GM12878 (cell line): Measurements from ENCODE around the gene CASK. TPM values are rescaled to one million over a fixed set of nuclear protein-coding genes. Genes with fewer than 3 reads are reported as not detected.

Source experiments
- ATAC-seq: fragments of 200-7000 bp; cut with Tn5 transposase; 3 replicates; pipeline ENCODE4 v1.9.1; 2020; ENCODE audit warnings: mild to moderate bottlenecking, moderate library complexity
- BruUV-seq: library from RNA; stranded (reverse); fragments of 400-500 nt; replicated peaks from 2 replicates; lab custom pipeline; 2021; lab: Mats Ljungman, UMichigan
- CTCF ChIA-PET: fragments of 300-600 bp; sonication (Branson Sonifier 250); formaldehyde crosslinking; extraction: SDS; loops from one replicate; lab custom pipeline; 2021; ENCODE audit warnings: inconsistent platforms; lab: Yijun Ruan, JAX
- POLR2A ChIA-PET: fragments of 350-600 bp; formaldehyde crosslinking; extraction: SDS; loops from one replicate; lab custom pipeline; 2021; ENCODE audit warnings: inconsistent platforms; lab: Charles Lee
- RAD21 ChIA-PET: fragments of 300-600 bp; sonication (Branson Sonifier 250); formaldehyde crosslinking; loops from one replicate; lab custom pipeline; 2023; ENCODE audit warnings: antibody characterized with exemption; ENCODE audit not compliant: unreplicated experiment; lab: Charles Lee
- SMC1A ChIA-PET: fragments of 300-600 bp; sonication (Branson Sonifier 250); formaldehyde crosslinking; loops from one replicate; lab custom pipeline; 2023; ENCODE audit not compliant: unreplicated experiment, uncharacterized antibody; lab: Charles Lee
- DNase-seq: peaks from one replicate; pipeline ENCODE4 v3.0.0-alpha.2; 2011; ENCODE audit warnings: low read depth, low spot score
- FAIRE-seq: peaks from 3 replicates; lab custom pipeline; 2011; peaks lifted over from hg19 to GRCh38; lab: Jason Lieb, UNC
- H2AFZ ChIP-seq: 2 replicates; pipeline ENCODE4 v1.6.0; 2011; ENCODE audit warnings: low read depth, low read length, control low read depth; ENCODE audit not compliant: control insufficient read depth
- H3K27ac ChIP-seq: 2 replicates; pipeline ENCODE4 v1.5.1; 2011; ENCODE audit warnings: control low read depth; ENCODE audit not compliant: control insufficient read depth, insufficient read depth
- H3K27me3 ChIP-seq, 2 experiments: replicated peaks in 1 of 2; 2 replicates each; pipeline versions ENCODE4 v1.6.0 to v1.6.1; 2011; ENCODE audit warnings: low read length in 1 of 2; ENCODE audit not compliant: control insufficient read depth in 2 of 2, insufficient read depth in 2 of 2
- H3K36me3 ChIP-seq, 2 experiments: 2 replicates each; pipeline ENCODE4 v1.5.1; 2011; ENCODE audit warnings: low read length in 1 of 2; ENCODE audit not compliant: control insufficient read depth in 2 of 2, insufficient read depth in 2 of 2
- H3K4me1 ChIP-seq: 2 replicates; pipeline ENCODE4 v1.6.1; 2011; ENCODE audit warnings: mild to moderate bottlenecking, low read length, moderate library complexity, mixed read lengths; ENCODE audit not compliant: control insufficient read depth, insufficient read depth
- H3K4me2 ChIP-seq: 2 replicates; pipeline ENCODE4 v1.6.0; 2011; ENCODE audit warnings: control low read depth; ENCODE audit not compliant: control insufficient read depth, insufficient read depth
- H3K4me3 ChIP-seq: fragments of 200-600 bp; sonication (generic); 2 replicates; pipeline ENCODE4 v1.5.1; 2016
- H3K79me2 ChIP-seq: 2 replicates; pipeline ENCODE4 v1.6.0; 2011; ENCODE audit warnings: low read length; ENCODE audit not compliant: control insufficient read depth, insufficient read depth
- H3K9ac ChIP-seq: 2 replicates; pipeline ENCODE4 v1.8.0; 2011; ENCODE audit warnings: low read length, control low read depth, mixed read lengths; ENCODE audit not compliant: control insufficient read depth, insufficient read depth
- H3K9me3 ChIP-seq: replicated peaks from 3 replicates; pipeline ENCODE4 v1.5.1; 2011; ENCODE audit warnings: mild to moderate bottlenecking, low read length; ENCODE audit not compliant: control insufficient read depth, insufficient read depth
- H4K20me1 ChIP-seq: 2 replicates; pipeline ENCODE4 v1.6.0; 2011; ENCODE audit not compliant: control insufficient read depth, insufficient read depth
- BACH1 ChIP-seq: fragments of 450-650 bp; IDR thresholded peaks from 2 replicates; pipeline ENCODE4 v1.6.1; 2017; ENCODE audit warnings: mild to moderate bottlenecking, borderline replicate concordance
- BRCA1 ChIP-seq: IDR thresholded peaks from 2 replicates; pipeline ENCODE4 v1.6.1; 2011; ENCODE audit warnings: low read depth, low read length, improper control_type of control experiment
- CBX3 ChIP-seq: fragments of 200-600 bp; sonication (generic); IDR thresholded peaks from 2 replicates; pipeline ENCODE4 v1.6.1; 2016; ENCODE audit warnings: low read depth, borderline replicate concordance
- DPF2 ChIP-seq: fragments of 450-650 bp; IDR thresholded peaks from 2 replicates; pipeline ENCODE4 v1.6.1; 2017; ENCODE audit warnings: mild to moderate bottlenecking
- ESRRA ChIP-seq: IDR thresholded peaks from 2 replicates; pipeline ENCODE4 v1.6.1; 2012; ENCODE audit warnings: mild to moderate bottlenecking, low read length, improper control_type of control experiment
- RAD21 ChIP-seq: IDR thresholded peaks from 2 replicates; pipeline ENCODE4 v1.6.1; 2011; ENCODE audit warnings: mild to moderate bottlenecking, low read depth, low read length, moderate library complexity; ENCODE audit not compliant: insufficient read depth
- RAD51 ChIP-seq: fragments of 450-650 bp; IDR thresholded peaks from 2 replicates; pipeline ENCODE4 v1.6.1; 2016; ENCODE audit warnings: moderate library complexity, mild to moderate bottlenecking, inconsistent platforms
- SMC3 ChIP-seq: IDR thresholded peaks from 2 replicates; pipeline ENCODE4 v1.6.1; 2011; ENCODE audit warnings: low read length, improper control_type of control experiment, borderline replicate concordance
- TCF3 ChIP-seq: IDR thresholded peaks from 2 replicates; pipeline ENCODE4 v1.6.1; 2012; ENCODE audit warnings: low read depth, mild to moderate bottlenecking, low read length, borderline replicate concordance; ENCODE audit not compliant: insufficient read depth
- ZNF217 ChIP-seq: fragments of 450-650 bp; IDR thresholded peaks from 2 replicates; pipeline ENCODE4 v1.6.1; 2017; ENCODE audit warnings: antibody characterized with exemption, mild to moderate bottlenecking
- WGBS: methylation state at CpG from one replicate; pipeline ENCODE4 v1.1.6; 2016; ENCODE audit warnings: low lambda C conversion rate; ENCODE audit not compliant: insufficient replicate concordance, insufficient coverage; ENCODE audit errors: missing lambda C conversion rate; 5-methylcytosine and 5-hydroxymethylcytosine counted together
- in situ Hi-C: fragments of 300-500 bp; cut with MboI; formaldehyde crosslinking; loops from 9 replicates; pipeline ENCODE4 v1.14.3; 2018; ENCODE audit warnings: mixed read lengths
- intact Hi-C: fragments of 100-400 bp; cut with micrococcal nuclease; formaldehyde crosslinking; loops from one replicate; pipeline ENCODE4 v1.14.2; 2022; ENCODE audit not compliant: unreplicated experiment
- polyA plus RNA-seq, 11 experiments: library from polyadenylated mRNA; depleted of rRNA in 4 of 11; unstranded in 6 of 11; stranded (reverse) in 5 of 11; fragments of >200 nt; fragmentation: Nextera tagmentation in 4 of 11; fragmentation: Illumina TruSeq in 1 of 11; extraction: Ambion mirVana in 4 of 11; extraction: Trizol in 1 of 11; gene quantifications; 1 replicate in 1 of 11; 2 replicates in 10 of 11; pipeline versions ENCODE4 v1.2.1 to v1.2.3, GENCODE V29; 2011 to 2016; ENCODE audit warnings: inconsistent platforms in 2 of 11, missing spikeins in 2 of 11, low read depth in 1 of 11
- total RNA-seq, 4 experiments: library from RNA; depleted of rRNA in 3 of 4; stranded (reverse); fragments of >200 nt in 3 of 4; fragmentation: Illumina TruSeq in 1 of 4; extraction: Trizol in 1 of 4; gene quantifications; 2 replicates each; pipeline versions ENCODE4 v1.2.1 to v1.2.3, GENCODE V29; 2013 to 2021
- TF ChIP-seq, protein P1 (sequence below): IDR thresholded peaks from 2 replicates; pipeline ENCODE4 v1.6.1; 2012; ENCODE audit warnings: mild to moderate bottlenecking, low read depth, low read length
- TF ChIP-seq, protein P2 (sequence below), 3 experiments: IDR thresholded peaks in 2 of 3; conservative IDR thresholded peaks in 1 of 3; 2 replicates each; pipeline ENCODE4 v1.5.1; 2011; ENCODE audit warnings: low read depth in 3 of 3, low read length in 3 of 3, mild to moderate bottlenecking in 3 of 3, control low read depth in 2 of 3, moderate library complexity in 2 of 3, inconsistent platforms in 1 of 3, mixed read lengths in 1 of 3; ENCODE audit not compliant: control insufficient read depth in 2 of 3, insufficient read depth in 1 of 3; ENCODE audit errors: extremely low read depth in 1 of 3

CASK gene
- total and polyA plus RNA-seq, 10 of the 15 experiments (the other 5 are each of a cell fraction or from before 2014, with no cell fraction given), result 0.60 to 45.9 (median 4.8) TPM

DNA sequence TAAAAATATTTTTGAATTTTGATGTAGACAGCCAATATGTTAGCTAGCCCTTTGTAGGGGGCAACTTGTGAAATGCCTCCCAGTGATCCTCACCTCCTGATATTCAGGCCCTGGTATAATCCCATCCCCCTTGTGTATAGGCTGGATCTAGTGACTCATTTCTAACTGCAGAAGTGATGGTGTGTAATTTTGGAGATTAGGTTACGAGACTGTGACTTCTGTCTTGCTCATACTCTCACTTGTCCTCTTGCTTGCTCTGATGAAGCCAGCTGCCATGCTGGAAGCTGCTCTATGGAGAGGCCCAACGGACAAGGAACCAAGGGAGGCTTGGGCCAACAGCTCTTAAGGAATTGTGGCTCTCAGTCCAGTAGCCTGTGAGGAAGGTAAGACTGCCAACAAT lies 137.7 kb downstream of the CASK start (continued):
- TF ChIP-seq, protein P1, sequence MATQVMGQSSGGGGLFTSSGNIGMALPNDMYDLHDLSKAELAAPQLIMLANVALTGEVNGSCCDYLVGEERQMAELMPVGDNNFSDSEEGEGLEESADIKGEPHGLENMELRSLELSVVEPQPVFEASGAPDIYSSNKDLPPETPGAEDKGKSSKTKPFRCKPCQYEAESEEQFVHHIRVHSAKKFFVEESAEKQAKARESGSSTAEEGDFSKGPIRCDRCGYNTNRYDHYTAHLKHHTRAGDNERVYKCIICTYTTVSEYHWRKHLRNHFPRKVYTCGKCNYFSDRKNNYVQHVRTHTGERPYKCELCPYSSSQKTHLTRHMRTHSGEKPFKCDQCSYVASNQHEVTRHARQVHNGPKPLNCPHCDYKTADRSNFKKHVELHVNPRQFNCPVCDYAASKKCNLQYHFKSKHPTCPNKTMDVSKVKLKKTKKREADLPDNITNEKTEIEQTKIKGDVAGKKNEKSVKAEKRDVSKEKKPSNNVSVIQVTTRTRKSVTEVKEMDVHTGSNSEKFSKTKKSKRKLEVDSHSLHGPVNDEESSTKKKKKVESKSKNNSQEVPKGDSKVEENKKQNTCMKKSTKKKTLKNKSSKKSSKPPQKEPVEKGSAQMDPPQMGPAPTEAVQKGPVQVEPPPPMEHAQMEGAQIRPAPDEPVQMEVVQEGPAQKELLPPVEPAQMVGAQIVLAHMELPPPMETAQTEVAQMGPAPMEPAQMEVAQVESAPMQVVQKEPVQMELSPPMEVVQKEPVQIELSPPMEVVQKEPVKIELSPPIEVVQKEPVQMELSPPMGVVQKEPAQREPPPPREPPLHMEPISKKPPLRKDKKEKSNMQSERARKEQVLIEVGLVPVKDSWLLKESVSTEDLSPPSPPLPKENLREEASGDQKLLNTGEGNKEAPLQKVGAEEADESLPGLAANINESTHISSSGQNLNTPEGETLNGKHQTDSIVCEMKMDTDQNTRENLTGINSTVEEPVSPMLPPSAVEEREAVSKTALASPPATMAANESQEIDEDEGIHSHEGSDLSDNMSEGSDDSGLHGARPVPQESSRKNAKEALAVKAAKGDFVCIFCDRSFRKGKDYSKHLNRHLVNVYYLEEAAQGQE, result no peak
- TF ChIP-seq BRCA1, result no peak
- no peak for TF ChIP-seq TCF3
- TF ChIP-seq CBX3, result no peak

DNA sequence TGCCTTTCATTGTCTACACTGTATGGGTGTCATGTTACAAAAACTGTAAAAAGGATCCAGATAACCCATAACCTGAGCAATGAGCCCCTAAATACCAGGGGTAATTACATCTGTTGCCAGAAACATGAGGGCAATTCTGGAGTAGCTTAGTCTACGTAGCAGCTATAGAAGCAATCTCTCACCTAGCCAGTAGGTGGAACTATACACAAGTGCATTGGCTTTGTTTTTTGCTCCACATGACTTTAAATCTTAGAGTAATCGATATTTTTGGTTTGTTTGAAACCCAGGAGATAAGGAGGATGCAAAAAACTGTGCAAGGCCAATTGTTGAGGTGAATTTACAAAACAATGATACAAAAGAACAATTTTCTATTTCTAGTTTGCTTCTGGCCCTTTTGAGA lies 141.9 kb downstream of the CASK start:
- H4K20me1 ChIP-seq, result no peaks in the 10 kb centered on the region
- no peaks in the 10 kb centered on the region for H3K27me3 ChIP-seq
- H2AFZ ChIP-seq, result no peak overlapping the region
- intact Hi-C loops, result no loop called here
- CTCF ChIA-PET, result interaction anchor here (0.6 to 4.0 kb wide), 19 partner anchors 9 to 1971 kb away, joined by 3 to 16 read pairs (median 4); no protein-coding TSS in a partner anchor
- no peaks in the 10 kb centered on the region for H3K4me1 ChIP-seq
- peaks cover 0 to 3% of the 10 kb centered on the region in 2 experiments; a peak in 1 of 4 replicates for H3K36me3 ChIP-seq
- ATAC-seq (peak; percentile 93), FAIRE-seq (peak; percentile 66), DNase-seq (no peak)
- SMC1A ChIA-PET, result interaction anchor here (0.6 to 1.8 kb wide), 15 partner anchors 12 to 1969 kb away, joined by 3 to 6 read pairs (median 3); no protein-coding TSS in a partner anchor
- RAD21 ChIA-PET, result interaction anchor here (0.7 to 1.6 kb wide), 11 partner anchors 9 to 1969 kb away, joined by 3 to 6 read pairs (median 4); no protein-coding TSS in a partner anchor
- in situ Hi-C loops, result loop anchor here (10.0 kb wide), 1 partner anchor 1563 kb away; no protein-coding TSS in a partner anchor
- H3K4me3 ChIP-seq, result no peak overlapping the region
- H3K4me2 ChIP-seq, result no peak overlapping the region
- POLR2A ChIA-PET, result no interaction called here
- H3K79me2 ChIP-seq, result no peaks in the 10 kb centered on the region
- TF ChIP-seq, protein P2, sequence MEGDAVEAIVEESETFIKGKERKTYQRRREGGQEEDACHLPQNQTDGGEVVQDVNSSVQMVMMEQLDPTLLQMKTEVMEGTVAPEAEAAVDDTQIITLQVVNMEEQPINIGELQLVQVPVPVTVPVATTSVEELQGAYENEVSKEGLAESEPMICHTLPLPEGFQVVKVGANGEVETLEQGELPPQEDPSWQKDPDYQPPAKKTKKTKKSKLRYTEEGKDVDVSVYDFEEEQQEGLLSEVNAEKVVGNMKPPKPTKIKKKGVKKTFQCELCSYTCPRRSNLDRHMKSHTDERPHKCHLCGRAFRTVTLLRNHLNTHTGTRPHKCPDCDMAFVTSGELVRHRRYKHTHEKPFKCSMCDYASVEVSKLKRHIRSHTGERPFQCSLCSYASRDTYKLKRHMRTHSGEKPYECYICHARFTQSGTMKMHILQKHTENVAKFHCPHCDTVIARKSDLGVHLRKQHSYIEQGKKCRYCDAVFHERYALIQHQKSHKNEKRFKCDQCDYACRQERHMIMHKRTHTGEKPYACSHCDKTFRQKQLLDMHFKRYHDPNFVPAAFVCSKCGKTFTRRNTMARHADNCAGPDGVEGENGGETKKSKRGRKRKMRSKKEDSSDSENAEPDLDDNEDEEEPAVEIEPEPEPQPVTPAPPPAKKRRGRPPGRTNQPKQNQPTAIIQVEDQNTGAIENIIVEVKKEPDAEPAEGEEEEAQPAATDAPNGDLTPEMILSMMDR (IDR thresholded peaks at IDR 0.05 in 2 of 3, conservative IDR thresholded peaks at IDR 0.05 in 1 of 3; ENCODE audit: control insufficient read depth in 2 of 3, extremely low read depth in 1 of 3, insufficient read depth in 1 of 3, low read depth in 3 of 3, low read length in 3 of 3), result peak; percentile 67 to 80 (median 71)
- TF ChIP-seq RAD21, result peak; percentile 80
- no peak for TF ChIP-seq BACH1
- TF ChIP-seq ZNF217, result no peak
- TF ChIP-seq DPF2, result no peak
- TF ChIP-seq SMC3, result peak; percentile 59; the same call in 1 of the 2 replicates
- TF ChIP-seq RAD51, result no peak
- no peak for TF ChIP-seq ESRRA
- BruUV-seq, result no TSS peak
- no peak overlapping the region for H3K9ac ChIP-seq
- H3K27ac ChIP-seq, result no peak overlapping the region
- 28% methylated on average over 2 of the region's 2 CpGs for WGBS
- H3K9me3 ChIP-seq, result no peaks in the 10 kb centered on the region
